CD4-positive, alpha-beta T cell treated with Interleukin-17A for 1 hour (primary cell): ENCODE measurements around the gene WDR35.
A peak's percentile ranks its signal among the peaks of the same experiment; 100 is the strongest.

Experiments used
- DNase-seq: peaks from one replicate; pipeline ENCODE4 v3.0.0-alpha.2; 2020

Gene WDR35

DNA sequence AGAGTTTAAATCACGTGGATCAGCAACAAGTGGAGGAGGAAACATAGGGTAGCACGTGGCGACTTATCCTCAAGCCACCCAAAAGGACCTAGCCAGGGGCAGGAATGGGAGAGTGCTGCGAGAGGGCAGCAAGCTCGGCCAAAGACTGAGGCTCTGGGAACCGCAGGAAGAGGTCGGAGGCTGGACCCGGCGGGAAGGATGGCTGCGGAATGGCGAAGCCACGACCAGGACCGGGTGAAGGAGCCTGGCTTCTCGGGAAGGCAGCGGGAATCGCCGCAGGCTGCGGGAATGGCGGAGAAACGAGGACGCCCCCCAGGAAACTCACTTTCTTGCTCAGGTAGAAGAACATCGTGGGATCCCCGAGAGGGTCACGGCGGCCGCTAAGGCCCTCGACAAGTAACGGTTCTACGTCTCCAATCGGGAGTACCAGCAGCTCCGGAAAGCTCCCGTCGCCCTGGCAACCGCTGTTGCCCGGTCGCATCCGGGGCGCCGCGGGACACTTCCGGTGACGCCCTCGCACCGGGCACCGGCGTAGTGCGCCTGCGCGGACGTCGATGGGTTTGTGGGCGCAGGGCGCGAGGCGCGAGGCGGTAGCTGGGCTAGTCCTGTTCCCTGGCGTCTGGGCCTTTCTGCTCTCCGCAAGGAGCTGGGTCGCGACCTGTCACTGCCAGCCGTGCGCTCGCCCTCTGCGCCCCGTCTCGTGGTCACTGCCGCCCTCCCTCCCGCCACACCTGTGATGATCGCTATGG is at the start of gene WDR35:
Gene WDR35, minus strand, starts transcription at position 439 of the 749 bp plus-strand sequence. Its CDS starts 90 bp downstream, at position 349.
- peak; percentile 91 for DNase-seq

DNA sequence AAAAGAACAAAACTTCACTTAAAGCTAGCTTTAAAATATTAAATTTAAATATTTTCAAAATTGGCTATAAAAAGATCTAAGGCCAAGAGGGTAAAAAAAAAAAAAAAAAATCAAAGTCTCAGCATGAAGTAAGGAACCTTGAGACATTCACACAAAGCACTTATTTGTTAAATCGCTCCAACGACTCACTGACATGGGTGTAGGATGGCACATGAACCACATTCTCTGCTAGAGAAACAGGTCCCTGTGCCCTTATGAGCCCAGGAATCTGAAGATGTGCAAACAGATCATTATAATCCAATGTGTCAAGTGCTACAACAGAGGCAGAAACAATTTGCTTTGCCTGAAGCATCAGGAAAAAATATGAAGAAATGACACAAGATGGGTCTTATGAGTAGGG is 47.8 kb upstream of the WDR35 start:
- no peak for DNase-seq

DNA sequence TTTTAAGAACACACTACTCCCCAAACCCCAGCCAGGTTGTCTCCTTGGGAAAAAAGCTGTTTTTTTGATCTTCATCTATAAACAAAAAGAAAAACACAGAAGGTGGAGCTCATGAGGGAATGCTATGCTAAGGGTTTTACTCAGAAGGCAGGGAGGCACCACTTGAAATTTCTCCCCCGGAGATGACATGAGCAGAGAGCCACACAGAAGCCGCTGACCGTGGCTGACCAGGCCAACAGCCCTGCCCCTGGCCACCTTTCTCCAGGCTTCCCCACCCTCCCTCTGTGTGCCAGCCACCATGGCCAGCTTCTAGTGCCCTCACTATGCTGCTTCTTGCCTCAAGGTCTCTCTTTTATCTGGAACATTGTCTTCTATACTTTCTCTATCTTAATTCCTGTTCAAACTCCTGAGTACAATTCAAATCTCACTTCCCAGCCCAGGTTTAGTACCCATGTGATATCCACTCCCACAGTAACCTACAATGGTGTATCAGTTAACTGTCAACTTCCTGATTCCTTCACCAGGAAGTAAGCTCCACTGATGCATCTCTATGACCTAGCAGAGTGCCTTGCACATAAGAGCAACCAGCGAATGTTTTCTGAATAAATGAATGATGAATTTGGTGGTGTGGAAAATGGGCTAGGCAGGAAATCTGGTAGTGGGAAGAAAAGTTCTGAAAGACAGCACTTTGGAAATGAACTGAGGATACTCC is 46.2 kb upstream of the WDR35 start:
- DNase-seq: no peak

DNA sequence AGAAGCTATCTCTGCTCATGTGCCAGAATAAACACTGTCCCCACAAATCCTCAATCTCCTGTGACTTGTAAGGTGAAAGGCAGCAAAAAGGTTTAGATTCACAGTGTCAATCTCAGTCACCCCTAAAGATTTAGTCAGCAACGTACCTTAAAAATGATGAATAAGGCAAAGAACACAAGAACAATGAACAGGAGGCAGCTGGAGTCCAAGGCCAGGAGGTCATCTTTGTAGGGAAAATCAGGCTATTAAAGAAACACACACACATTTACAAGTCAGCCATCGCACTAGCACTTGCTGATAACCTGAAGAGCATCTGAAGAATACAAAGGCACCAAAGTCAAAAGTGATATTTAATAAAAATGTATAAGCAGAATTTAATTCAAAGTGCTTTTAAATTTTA is 44.9 kb upstream of the WDR35 start:
- no peak for DNase-seq

DNA sequence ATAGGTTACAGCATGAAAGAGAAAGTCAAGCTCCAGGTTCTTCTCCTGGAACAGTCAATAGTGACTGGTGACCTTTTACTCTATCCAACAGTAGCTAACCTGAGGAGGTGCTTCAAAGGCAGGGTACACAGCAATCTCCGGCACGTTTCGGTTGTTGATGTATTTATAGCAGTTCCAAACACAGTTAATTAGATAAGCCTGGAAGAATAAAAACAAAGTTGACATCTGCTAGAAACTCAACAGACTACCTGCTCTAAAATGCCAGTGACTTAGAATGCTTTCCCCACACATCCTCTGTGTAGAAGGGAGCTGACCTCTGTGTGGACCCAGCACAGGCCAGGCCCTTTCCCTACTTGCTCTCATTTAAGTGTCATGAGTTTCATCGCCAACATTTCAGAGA is 44.3 kb upstream of the WDR35 start:
- no peak for DNase-seq

DNA sequence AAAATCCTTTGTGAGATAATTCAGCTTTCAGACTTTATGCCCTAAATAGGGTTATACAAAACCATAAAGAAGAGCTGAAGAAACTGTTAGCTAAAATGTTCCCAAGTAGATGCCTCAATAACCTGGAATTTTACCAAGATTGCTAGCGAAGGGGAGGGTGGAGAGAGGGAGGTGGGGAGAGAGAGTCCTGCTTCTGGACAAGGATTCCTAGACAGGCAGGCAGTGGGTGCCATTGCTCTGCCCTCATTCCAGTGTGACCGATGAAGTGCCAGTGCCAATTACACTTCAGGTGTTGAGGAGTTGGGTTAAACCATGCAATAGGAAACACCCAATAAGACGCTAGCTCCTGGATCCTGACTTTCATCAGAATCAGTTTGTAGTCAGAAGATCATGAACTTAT is 43.4 kb upstream of the WDR35 start:
- DNase-seq: no peak

DNA sequence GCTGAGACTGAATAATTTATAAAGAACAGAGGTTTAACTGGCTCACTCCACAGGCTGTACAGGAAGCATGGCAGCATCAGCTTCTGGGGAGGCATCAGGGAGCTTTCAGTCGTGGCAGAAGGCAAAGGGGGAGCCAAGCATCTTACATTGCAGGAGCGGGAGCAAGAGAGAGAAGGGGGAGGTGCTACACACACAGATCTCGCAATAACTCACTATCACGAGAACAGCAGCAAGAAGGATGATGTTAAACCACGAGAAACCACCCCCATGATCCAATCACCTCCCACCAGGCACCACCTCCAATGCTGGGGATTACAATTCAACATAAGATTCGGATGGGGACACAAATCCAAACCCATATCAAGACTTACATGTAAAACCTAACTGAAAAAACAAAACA is 40.3 kb upstream of the WDR35 start:
- DNase-seq: no peak

DNA sequence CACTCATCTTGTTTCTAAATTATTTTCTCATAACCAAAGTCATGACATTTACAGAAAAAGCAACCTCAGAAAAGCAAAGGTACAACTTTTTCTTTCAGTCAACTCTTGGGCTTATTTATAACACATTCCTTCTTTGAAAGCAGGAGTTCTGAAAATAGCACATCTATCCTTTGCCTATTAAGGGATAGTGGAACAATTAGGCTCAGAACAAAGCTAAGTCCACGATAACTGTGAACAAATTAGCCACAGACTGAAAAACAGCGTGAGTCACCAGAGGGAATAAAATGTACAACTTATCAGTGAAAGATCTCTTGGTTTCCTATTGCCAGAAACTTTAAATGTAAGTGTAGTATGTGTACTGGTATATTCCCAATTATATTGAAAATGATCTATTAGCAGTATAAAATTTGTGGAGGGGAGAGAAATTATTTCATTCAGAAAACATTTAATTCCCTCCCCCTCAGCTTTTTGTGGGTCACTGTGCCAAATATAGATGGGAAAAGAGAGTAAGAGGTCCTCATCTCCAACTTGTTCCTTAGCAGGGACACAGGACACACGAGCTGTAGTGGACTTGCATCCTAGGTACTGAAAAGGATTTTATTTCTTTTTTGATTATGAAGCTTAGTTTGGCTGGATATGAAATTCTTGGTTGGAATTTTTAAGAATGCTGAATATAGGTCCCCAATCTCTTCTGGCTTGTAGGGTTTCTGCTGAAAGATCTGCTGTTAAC is 38.0 kb upstream of the WDR35 start:
- no peak for DNase-seq

DNA sequence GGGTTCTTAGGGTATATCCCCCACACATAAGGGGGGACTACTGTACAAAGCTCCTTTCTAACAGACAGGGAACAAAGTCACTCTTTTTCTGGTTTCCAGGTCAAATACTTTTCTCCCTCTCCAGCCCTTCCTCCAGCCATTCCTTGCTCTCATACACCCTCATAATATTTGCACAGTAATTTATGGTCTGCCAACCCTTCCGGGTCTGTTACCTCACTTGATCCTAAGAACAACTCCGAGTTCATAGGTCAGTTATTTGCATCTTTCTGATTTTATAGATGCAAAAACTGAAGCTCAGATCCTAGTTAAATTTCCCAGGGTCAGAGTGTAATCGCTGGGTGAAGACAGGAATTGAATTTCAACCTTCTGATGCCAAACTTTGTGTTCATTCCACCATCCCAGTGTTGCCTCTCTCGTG is 37.4 kb upstream of the WDR35 start:
- no peak for DNase-seq

DNA sequence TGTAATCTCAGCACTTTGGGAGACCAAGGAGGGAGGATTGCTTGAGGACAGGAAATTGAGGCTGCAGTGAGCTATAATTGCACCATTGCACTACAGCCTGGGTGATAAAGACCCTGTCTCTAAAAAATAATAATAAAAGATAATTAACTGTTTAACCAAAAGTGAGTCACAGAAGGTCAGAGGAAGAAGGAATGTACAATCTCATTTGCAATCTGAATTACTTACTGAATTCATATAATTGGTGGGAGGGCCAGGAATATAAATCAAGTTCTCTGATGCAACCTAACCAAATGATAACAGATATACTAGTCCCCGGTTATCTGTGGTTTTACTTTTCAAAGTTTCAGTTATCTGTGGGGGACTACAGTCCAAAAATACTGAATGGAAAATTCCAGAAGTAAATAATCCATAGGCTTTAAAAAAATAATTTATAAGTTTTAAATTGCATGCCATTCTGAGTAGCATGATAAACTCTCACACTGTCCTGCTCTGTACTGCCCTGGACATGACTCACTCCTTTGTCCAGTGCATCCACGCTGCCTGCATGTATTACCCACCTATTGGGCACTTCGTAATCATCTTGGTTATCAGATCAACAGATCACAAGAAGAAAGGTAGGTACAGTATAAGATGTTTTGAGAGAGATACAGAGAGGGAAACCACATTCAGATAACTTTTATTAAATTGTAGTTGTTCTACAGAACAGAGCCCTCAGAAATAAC is 35.3 kb upstream of the WDR35 start:
- DNase-seq: no peak

DNA sequence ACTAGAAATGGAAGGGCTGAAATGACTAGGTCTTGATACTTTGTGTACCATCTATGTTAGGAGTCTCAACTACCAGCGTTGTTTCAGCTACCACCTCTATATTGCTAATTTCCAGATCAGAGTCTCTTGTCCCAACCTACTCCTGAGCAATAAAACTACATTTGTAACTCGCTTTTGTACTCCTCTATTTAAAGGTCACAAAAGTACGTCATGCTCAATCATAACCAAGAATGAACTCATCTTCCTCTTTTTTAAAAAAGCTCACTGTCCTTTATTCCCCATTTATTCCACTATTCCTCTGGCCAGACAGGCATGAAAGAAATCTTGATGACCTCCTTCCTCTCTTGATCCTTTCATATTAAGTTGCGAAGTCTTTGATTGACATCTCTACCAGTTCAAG is 33.8 kb upstream of the WDR35 start:
- no peak for DNase-seq

DNA sequence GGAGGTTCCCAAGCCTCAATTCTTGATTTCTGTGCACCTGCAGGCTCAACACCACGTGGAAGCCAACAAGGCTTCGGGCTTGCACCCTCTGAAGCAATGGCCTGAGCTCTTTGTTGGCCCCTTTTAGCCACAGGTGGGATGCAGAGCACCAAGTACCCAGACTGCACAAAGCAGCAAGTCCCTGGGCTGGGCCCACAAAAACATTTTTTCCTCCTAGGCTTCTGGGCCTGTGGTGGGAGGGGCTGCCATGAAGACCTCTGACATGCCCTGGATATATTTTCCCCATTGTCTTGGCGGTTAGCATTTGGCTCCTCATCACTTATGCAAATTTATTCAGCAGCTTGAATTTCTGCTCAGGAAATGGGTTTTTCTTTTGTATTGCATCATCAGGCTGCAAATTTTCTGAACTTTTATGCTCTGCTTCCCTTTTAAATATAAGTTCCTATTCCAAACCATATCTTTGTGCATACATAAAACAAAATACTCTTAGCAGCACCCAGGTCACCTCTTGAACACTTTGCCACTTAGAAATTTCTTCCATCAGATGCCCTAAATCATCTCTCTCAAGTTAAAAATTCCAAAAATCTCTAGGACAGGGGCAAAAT is 31.6 kb upstream of the WDR35 start:
- DNase-seq: no peak

DNA sequence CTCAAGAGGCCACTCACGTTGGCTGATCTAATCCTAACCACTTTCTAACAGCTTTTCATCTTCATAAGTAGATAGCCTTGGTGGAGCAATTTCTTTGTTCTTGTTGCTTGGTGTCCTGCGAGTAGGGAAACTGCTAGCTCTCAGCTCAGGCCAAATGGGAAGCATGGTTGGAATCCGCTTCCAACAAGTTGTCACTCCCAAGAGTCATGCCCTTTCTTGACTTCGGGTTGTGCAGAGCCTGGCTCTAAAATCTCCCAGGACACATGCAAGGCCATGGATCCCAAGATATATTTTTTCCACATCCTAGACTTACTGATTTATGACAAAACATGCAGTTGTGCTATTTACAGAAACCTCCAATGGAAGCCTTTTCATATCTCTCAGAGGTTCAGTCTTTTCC is 29.8 kb upstream of the WDR35 start:
- no peak for DNase-seq

DNA sequence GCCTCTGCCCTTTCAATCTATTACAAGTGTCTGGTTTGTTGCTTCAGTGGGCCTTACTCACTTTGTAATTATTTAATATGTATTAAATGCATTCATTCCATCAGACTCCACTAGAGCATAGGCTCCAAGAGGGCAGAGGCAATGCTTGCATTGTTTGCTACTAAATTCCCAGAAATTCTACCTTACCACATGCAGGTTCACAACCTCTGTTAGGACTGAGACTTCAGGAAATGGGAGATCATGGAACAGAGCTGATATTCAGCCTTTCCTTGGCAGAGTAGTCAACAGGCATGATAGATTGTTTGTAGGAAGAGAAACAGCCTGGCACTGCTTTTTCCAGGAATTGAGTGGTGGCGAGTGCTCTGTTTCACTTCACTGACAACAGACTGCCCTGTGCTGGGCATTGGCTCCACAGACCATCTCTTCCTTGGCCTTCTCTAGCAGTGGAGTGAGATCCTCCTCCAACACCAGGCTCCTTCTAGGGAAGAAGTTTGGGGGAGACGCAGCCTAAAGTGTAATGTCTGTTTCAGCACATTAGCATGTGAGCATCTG is 28.8 kb upstream of the WDR35 start:
- DNase-seq: no peak

DNA sequence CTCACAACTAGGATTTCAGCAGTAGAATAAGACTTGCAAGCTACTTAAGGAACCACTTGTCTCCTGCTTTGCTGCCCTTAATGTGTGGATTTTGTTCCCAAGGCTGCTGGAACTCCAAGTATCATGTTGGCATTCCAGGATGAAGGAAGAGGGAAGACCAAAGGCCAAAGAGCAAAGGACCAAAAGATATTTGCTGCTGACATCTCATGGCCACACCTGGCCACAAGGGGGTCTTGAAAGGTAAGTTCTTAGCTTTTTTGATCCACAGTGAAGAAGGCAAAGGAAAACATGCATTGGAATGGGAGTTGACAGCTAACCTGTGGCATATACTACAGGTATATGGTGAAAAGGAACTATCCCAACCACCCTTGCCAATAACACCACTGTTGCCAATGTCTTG is 26.4 kb upstream of the WDR35 start:
- no peak for DNase-seq

DNA sequence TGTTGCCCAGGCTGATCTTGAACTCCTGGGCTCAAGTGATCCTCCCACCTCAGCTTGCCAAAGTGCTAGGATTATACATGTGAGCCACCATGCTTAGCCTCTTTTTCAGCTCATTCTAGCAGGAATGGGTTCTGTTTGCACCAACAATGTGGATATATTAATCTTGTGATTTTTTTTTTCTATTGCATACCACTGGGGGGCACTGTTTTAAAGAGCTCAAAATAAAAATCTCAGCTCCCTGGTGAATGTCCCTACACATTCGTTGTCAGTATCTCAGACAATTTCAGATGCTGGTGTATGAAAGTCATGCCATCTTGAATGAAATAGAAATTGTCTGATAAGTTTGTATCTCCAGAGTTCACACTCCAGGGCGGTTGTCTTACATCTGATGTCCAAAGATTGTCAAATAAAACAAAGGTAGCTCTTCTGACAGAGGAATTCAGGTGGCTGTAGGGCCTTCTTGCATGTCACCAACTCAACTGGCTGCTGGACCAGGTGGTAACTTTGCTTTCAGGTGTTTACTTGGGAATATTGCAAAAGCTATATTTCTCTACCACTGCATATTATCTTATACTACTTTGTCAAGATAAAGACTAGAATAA is 25.7 kb upstream of the WDR35 start:
- DNase-seq: peak; percentile 48

DNA sequence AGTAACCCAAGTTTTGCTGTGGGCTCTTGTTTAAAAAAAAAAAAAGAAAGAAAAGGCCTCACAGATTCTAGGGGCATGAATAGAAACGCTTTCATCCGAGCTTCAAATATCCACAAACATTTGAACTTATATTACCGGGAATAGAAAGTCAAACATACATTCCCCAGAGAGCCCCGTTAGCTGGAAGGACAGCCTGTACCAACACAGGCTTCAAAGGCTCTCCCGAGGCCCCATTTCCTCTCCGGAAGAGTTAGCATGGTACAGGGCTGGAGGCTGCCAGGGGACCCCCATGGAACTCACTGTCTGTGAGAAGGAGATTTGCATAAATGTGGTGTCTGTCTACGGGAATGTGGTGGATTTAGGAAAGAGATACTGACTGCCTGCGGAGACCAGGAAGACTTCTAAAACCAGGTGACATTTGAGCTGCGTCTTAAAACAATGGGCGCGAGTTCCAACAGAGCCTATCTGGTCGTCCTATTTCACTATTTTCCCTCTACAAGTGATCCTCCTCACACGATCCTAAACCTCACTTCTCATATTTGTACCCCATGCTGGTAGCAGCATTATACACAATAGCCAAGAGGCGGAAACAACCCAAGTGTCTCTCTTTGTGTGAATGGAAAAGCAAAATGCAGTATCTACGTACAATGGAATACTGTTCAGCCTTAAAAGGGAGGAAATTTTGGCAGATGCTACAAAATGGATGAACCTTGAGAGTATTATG is 23.4 kb upstream of the WDR35 start:
- DNase-seq: no peak

DNA sequence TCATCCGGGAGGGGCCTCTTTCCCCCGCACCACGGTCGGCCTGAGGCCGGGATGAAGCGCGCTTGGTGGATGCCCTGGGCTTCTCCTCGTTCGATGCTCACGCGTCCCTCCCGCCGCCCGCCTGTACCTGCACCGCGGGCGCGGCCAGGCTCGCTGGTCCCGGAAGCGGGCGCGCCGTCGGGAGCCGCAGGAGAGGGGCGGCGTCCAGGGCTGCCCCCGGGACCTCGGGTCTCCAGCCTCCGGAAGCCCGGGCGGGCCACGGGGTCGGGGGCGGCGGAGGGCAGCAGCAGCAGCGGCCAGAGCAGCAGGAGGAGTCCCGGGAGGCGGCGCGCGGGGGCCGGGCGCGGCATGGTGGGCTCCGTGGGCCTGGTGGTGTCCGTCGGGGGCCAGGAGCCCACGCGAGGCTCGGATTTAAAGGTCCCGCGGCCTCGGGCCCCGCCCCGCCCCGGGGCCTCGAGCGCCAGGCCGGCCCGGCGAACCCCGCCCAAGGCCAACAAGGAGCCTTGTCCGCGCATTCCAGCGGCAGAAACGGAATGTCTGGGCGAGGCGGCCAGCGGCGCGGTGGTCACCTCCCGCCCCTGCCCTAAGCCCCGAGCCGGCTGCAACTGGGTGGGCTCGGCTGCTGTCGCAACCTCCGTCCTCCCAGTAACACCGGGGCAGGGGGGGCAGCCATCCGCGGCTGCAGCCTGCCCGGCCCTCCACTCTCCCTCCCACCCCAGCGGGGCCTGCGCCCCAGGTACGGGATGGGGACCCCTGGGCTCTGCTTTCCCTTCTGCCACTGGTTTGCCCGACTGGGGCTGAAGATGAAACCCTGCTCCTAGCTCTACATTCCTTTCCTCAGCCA is 22.6 kb upstream of the WDR35 start, which contains the start of gene MATN3:
Gene MATN3, minus strand, starts transcription at position 387 of the 844 bp plus-strand sequence. Its CDS starts 37 bp downstream, at position 350.
- DNase-seq: no peak

DNA sequence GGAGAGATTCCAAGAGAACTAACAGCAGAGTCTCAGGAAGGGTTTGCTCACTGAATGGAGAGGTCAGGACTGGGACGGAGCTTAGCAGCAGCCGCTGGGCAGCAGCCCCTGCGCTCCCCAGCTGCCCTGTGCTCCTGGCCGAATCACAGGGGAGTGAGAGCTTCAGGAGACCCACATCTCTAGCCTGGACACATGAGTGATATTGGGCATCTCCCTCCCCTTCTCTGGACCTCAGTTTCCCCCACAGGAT is 22.1 kb upstream of the WDR35 start:
- DNase-seq: no peak

DNA sequence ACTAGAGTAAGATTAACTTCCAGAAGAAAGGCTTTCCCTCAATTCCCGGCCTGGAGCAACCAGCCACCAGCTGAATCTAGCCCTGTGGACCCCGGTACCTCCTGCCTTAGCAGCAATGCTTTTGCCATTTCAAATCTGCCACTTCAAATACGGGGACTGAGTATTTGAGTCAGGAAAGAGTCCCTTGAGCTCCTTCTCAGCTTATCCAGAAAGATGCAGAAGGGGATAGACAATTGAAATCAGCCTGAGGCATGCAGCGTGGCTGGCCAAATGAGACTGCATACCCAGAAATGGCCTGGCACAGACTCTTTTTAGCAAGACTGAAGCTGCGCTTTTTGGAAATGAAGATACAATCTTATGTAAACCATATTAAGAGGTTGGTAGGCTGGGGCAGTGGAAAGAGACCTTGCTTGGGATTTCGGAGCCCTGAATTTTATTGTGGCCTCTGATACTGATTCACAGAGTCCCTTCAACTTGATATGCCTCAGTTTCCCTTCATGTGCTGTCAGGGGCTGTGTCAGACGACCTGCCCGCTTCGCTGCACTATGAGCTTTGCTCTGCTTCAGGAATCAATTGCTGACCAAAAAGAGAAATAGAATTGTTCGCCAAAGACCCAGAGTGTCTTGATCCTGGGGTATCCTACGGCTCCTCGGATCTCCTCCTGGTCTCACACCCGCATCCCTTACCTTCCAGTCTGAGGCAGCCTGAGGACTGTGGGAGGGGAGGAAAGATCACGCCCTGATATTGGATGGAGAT is 21.5 kb upstream of the WDR35 start:
- no peak for DNase-seq
